Body of pancreas (tissue), 4 donors: ENCODE measurements around the gene FAAH.

ENCODE experiments used
- POLR2A ChIP-seq, 3 donors: fragments of 450-650 bp; IDR thresholded peaks; one replicate each; pipeline ENCODE4 v1.6.1; 2016; ENCODE audit warnings: antibody characterized with exemption in 3 of 3, mild to moderate bottlenecking in 2 of 3
- TF ChIP-seq, protein P1 (sequence below), 7 experiments: fragments of 450-650 bp in 4 of 7; fragments of 200-600 bp in 3 of 7; sonication (generic) in 3 of 7; IDR thresholded peaks; one replicate each; pipeline ENCODE4 v1.5.1; 2016 to 2019; ENCODE audit warnings: antibody characterized with exemption in 7 of 7

DNA sequence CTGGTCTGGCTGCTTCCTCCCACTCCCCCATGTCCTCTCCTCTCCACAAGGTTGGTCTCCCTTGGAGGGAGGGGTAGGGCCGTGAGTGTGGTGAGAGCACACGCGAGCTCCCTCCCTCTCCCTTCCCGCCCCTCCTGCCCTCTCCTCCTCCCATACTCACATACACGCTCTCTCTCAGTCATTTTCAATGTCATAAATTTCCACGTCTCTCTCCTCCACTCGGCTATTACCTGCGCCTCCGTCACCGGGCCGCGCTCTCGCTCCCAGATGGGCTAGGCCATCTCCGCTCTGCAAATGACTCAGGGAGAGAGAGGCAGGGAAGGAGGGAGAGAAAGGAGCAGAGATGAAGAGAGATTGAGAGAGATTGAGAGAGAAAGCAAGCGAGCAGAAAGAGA is 58.8 kb downstream of the FAAH start:
- TF ChIP-seq POLR2A (IDR thresholded peaks at IDR 0.05) = no peak
- TF ChIP-seq, protein P1, sequence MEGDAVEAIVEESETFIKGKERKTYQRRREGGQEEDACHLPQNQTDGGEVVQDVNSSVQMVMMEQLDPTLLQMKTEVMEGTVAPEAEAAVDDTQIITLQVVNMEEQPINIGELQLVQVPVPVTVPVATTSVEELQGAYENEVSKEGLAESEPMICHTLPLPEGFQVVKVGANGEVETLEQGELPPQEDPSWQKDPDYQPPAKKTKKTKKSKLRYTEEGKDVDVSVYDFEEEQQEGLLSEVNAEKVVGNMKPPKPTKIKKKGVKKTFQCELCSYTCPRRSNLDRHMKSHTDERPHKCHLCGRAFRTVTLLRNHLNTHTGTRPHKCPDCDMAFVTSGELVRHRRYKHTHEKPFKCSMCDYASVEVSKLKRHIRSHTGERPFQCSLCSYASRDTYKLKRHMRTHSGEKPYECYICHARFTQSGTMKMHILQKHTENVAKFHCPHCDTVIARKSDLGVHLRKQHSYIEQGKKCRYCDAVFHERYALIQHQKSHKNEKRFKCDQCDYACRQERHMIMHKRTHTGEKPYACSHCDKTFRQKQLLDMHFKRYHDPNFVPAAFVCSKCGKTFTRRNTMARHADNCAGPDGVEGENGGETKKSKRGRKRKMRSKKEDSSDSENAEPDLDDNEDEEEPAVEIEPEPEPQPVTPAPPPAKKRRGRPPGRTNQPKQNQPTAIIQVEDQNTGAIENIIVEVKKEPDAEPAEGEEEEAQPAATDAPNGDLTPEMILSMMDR (IDR thresholded peaks at IDR 0.05) = no peak
